Activated T-cell treated with anti-CD3 and anti-CD28 coated beads, Interleukin-2, amount 50 U/mL, for 4 hours (primary cell): ENCODE measurements around the gene KDM4E. TPM values are rescaled to one million over a fixed set of nuclear protein-coding genes. Genes with fewer than 3 reads are reported as not detected.
"Not testable (repeated sequence)": the region's sequence is repeated elsewhere in the genome, so short reads cannot be mapped to it uniquely, and the experiment has no call there.

Source experiments
- ATAC-seq, 2 donors: fragments of 200-7000 bp; cut with Tn5 transposase; one replicate each; pipeline ENCODE4 v1.10.0; 2021
- DNase-seq: peaks from one replicate; pipeline ENCODE4 v3.0.0-alpha.2; 2020
- H3K27me3 Mint-ChIP-seq: one replicate; pipeline ENCODE4 v1.8.0; 2021; ENCODE audit warnings: low read depth, mixed read lengths
- H3K36me3 Mint-ChIP-seq: one replicate; pipeline ENCODE4 v1.8.0; 2022; ENCODE audit warnings: mixed read lengths; ENCODE audit not compliant: insufficient read depth
- H3K4me1 Mint-ChIP-seq: one replicate; pipeline ENCODE4 v1.8.0; 2021; ENCODE audit warnings: low read depth, mixed read lengths
- H3K4me3 Mint-ChIP-seq: one replicate; pipeline ENCODE4 v1.8.0; 2021; ENCODE audit warnings: mild to moderate bottlenecking, moderate library complexity, mixed read lengths
- H3K9me3 Mint-ChIP-seq: one replicate; pipeline ENCODE4 v1.8.0; 2021; ENCODE audit warnings: mixed read lengths
- total RNA-seq, 3 donors: library from RNA; stranded (reverse); gene quantifications; one replicate each; pipeline ENCODE4 v1.2.1, GENCODE V29; 2021

Gene KDM4E
- total RNA-seq, 3 donors from 2014 or later: not detected

DNA sequence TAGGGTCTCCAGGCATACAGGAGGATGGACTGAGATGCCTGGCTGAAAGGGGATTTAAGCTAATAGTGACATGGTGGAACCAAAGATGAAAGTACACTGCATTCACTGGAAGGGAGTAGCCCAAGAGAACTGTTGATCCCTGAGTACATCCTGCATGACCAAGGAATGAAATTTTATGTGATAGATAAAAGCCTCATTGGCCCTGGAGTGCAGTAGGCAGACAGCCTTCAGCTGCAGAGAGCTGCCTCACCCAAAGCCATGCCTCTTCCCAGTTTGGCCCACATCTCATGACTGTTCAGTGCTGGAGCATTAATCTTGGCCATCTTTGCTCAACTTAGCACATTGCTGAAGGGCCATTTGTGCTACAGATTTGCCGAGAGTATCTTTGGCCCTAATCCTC lies 8.0 kb downstream of the KDM4E start:
- Mint-ChIP-seq H3K9me3 (peaks cover under 1% of the 10 kb centered on the region), H3K36me3 (no peaks in the 10 kb centered on the region), H3K4me3 (no peak overlapping the region), H3K4me1 (no peaks in the 10 kb centered on the region), H3K27me3 (peaks cover 2% of the 10 kb centered on the region)
- ATAC-seq (no peak), DNase-seq (no peak)

GRCh38 chr11:95035316-95035715 lies 10.3 kb downstream of the KDM4E start:
- DNase-seq (no peak), ATAC-seq (no peak)
- peaks cover 13% of the 10 kb centered on the region for H3K27me3 Mint-ChIP-seq
- no peaks in the 10 kb centered on the region for H3K4me1 Mint-ChIP-seq
- peaks cover 3% of the 10 kb centered on the region for H3K9me3 Mint-ChIP-seq
- H3K4me3 Mint-ChIP-seq: no peak overlapping the region
- H3K36me3 Mint-ChIP-seq: no peaks in the 10 kb centered on the region

- H3K4me1 Mint-ChIP-seq, DNase-seq: not testable (repeated sequence)
- H3K27me3 Mint-ChIP-seq: peaks cover 20% of the 10 kb centered on the region
Measured at GRCh38 chr11:95037356-95038035, 12.4 kb downstream of the KDM4E start.

GRCh38 chr11:95042239-95042638 lies 17.2 kb downstream of the KDM4E start:
- peaks cover 3% of the 10 kb centered on the region for H3K9me3 Mint-ChIP-seq
- H3K36me3 Mint-ChIP-seq: no peaks in the 10 kb centered on the region
- ATAC-seq (no peak), DNase-seq (no peak)
- no peaks in the 10 kb centered on the region for H3K4me1 Mint-ChIP-seq
- no peak overlapping the region for H3K4me3 Mint-ChIP-seq
- H3K27me3 Mint-ChIP-seq: peaks cover 34% of the 10 kb centered on the region

More at GRCh38 chr11:95037356-95038035, 12.4 kb downstream of the KDM4E start:
- H3K36me3 Mint-ChIP-seq, H3K4me3 Mint-ChIP-seq, H3K9me3 Mint-ChIP-seq: not testable (repeated sequence)
- ATAC-seq: peak; percentile 65 to 67

GRCh38 chr11:95042906-95043305 lies 17.8 kb downstream of the KDM4E start:
- Mint-ChIP-seq H3K27me3 (peaks cover 33% of the 10 kb centered on the region), H3K36me3 (no peaks in the 10 kb centered on the region), H3K4me3 (no peak overlapping the region), H3K9me3 (peaks cover 3% of the 10 kb centered on the region), H3K4me1 (no peaks in the 10 kb centered on the region)
- DNase-seq (no peak), ATAC-seq (no peak)

DNA sequence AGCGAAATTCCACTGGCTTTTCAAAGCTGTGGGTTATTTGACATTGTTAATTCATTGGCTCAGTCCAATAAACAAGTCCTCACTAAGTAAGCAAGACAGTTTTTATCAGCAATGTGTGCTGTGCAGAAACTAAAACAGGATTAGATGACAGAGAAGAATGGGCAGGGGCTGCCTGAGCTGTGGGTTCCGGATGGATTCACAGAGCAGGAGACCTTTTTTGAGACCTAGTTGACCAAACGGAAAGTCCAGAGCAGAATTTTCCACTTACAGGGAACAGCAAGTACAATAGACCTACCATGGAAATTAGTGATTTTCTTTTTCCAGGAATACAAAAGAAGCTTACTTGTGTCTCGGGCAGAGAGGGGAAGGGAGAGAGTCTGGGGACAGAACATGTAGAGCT lies 19.0 kb downstream of the KDM4E start:
- no peak overlapping the region for H3K4me3 Mint-ChIP-seq
- ATAC-seq: no peak
- no peak for DNase-seq
- H3K9me3 Mint-ChIP-seq: no peaks in the 10 kb centered on the region
- no peaks in the 10 kb centered on the region for H3K4me1 Mint-ChIP-seq
- H3K27me3 Mint-ChIP-seq: peaks cover 28% of the 10 kb centered on the region
- no peaks in the 10 kb centered on the region for H3K36me3 Mint-ChIP-seq

- no peaks in the 10 kb centered on the region for H3K9me3 Mint-ChIP-seq
- DNase-seq: no peak
- no peak for ATAC-seq
- H3K4me1 Mint-ChIP-seq: no peaks in the 10 kb centered on the region
- H3K4me3 Mint-ChIP-seq: no peak overlapping the region
- H3K27me3 Mint-ChIP-seq: peaks cover 34% of the 10 kb centered on the region
- no peaks in the 10 kb centered on the region for H3K36me3 Mint-ChIP-seq
Measured at GRCh38 chr11:95045812-95046211, 20.8 kb downstream of the KDM4E start.

GRCh38 chr11:95049122-95049521 lies 24.1 kb downstream of the KDM4E start, which contains the start of gene KDM4F:
Gene KDM4F, plus strand, starts transcription at chr11:95049422.
- not testable (repeated sequence) for DNase-seq, H3K4me3 Mint-ChIP-seq, ATAC-seq, H3K36me3 Mint-ChIP-seq, H3K4me1 Mint-ChIP-seq, H3K9me3 Mint-ChIP-seq
- peaks cover 46% of the 10 kb centered on the region for H3K27me3 Mint-ChIP-seq

GRCh38 chr11:95050595-95051202 lies 25.6 kb downstream of the KDM4E start:
- Mint-ChIP-seq H3K4me3 (no peak overlapping the region), H3K4me1 (no peaks in the 10 kb centered on the region), H3K36me3 (no peaks in the 10 kb centered on the region), H3K27me3 (peaks cover 50% of the 10 kb centered on the region), H3K9me3 (no peaks in the 10 kb centered on the region)
- DNase-seq: no peak
- ATAC-seq: no peak

DNA sequence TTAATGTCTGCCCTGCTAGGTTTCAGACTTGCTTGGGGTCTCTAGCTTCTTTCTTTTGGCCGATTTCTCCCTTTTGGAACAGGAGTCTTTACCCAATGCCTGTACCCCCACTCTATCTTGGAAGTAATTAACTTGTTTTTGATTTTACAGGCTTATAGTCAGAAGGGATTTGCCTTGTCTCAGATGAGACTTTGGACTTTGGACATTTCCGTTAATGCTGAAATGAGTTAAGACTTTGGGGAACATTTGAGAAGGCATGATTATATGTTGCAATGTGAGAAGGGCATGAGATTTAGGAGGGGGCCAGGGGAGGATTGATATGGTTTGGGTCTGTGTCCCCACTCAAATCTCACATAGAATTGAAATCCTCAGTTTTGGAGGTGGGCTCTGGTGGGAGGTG lies 29.3 kb downstream of the KDM4E start:
- no peaks in the 10 kb centered on the region for H3K9me3 Mint-ChIP-seq
- ATAC-seq (no peak), DNase-seq (no peak)
- H3K4me3 Mint-ChIP-seq: no peak overlapping the region
- H3K27me3 Mint-ChIP-seq: peaks cover 52% of the 10 kb centered on the region
- H3K4me1 Mint-ChIP-seq: no peaks in the 10 kb centered on the region
- H3K36me3 Mint-ChIP-seq: no peaks in the 10 kb centered on the region

- H3K27me3 Mint-ChIP-seq: peaks cover 48% of the 10 kb centered on the region
Measured at GRCh38 chr11:95055283-95055897, 30.3 kb downstream of the KDM4E start.

GRCh38 chr11:95057959-95058358 lies 32.9 kb downstream of the KDM4E start:
- Mint-ChIP-seq H3K4me1 (no peaks in the 10 kb centered on the region), H3K36me3 (no peaks in the 10 kb centered on the region), H3K4me3 (no peak overlapping the region), H3K9me3 (no peaks in the 10 kb centered on the region), H3K27me3 (peaks cover 36% of the 10 kb centered on the region)
- DNase-seq: no peak
- no peak for ATAC-seq

More at GRCh38 chr11:95055283-95055897, 30.3 kb downstream of the KDM4E start:
- H3K9me3 Mint-ChIP-seq: no peaks in the 10 kb centered on the region
- H3K36me3 Mint-ChIP-seq: no peaks in the 10 kb centered on the region
- DNase-seq (no peak), ATAC-seq (no peak)
- H3K4me1 Mint-ChIP-seq: no peaks in the 10 kb centered on the region
- no peak overlapping the region for H3K4me3 Mint-ChIP-seq

DNA sequence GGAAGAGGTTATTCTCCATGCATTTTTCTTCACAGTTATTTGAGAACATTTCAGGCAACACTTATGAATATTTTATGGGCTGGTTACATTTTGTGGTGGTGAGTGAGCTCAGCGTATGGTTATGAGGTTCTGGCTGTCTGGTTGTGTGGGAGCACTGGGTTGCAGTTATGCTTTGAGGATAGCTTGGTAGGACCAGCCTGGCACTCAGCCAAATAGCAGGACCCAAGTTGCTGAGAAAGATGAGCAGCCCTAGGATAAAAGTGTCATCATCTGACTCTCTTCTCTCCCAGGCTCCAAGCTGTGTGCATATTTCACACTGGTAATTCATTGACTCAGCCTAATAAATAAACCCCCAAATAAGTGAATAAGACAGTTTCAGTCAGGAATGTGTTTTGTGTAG lies 33.6 kb downstream of the KDM4E start:
- peaks cover 30% of the 10 kb centered on the region for H3K27me3 Mint-ChIP-seq
- ATAC-seq: no peak
- no peaks in the 10 kb centered on the region for H3K4me1 Mint-ChIP-seq
- no peaks in the 10 kb centered on the region for H3K9me3 Mint-ChIP-seq
- no peak overlapping the region for H3K4me3 Mint-ChIP-seq
- DNase-seq: no peak
- H3K36me3 Mint-ChIP-seq: no peaks in the 10 kb centered on the region

- peaks cover 26% of the 10 kb centered on the region for H3K27me3 Mint-ChIP-seq
- DNase-seq (no peak), ATAC-seq (no peak)
- no peaks in the 10 kb centered on the region for H3K9me3 Mint-ChIP-seq
- H3K4me1 Mint-ChIP-seq: no peaks in the 10 kb centered on the region
- no peaks in the 10 kb centered on the region for H3K36me3 Mint-ChIP-seq
- H3K4me3 Mint-ChIP-seq: no peak overlapping the region
Measured at GRCh38 chr11:95059046-95059445, 34.0 kb downstream of the KDM4E start.

DNA sequence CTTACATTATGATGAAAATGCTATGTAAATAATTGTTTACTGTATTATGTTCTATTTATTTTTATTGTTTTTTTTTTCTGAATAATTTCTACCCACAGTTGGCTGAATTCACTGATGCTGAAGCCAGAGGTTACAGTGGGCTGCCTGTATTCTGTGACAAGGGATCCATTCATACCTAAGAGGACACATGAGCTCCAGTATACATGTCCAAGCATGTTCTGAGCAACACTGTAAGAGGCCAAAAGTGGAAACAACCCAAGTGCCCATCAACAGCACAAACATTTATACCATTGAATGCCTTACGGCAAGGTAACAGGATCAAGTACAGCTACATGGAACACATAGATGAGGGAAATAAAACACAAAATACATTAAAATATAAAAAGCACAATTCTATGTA lies 40.3 kb downstream of the KDM4E start:
- H3K36me3 Mint-ChIP-seq: peaks cover 4% of the 10 kb centered on the region
- no peak for ATAC-seq
- no peak for DNase-seq
- H3K4me1 Mint-ChIP-seq: peaks cover 15% of the 10 kb centered on the region
- H3K4me3 Mint-ChIP-seq: no peak overlapping the region
- H3K27me3 Mint-ChIP-seq: no peaks in the 10 kb centered on the region
- no peaks in the 10 kb centered on the region for H3K9me3 Mint-ChIP-seq
